A673 (cell line): ENCODE results near the gene HSPB2. TPM values are rescaled to one million over a fixed set of nuclear protein-coding genes. Genes with fewer than 3 reads are reported as not detected.

ENCODE experiments used
- BruUV-seq: library from RNA; stranded (reverse); fragments of 400-500 nt; replicated peaks from 2 replicates; lab custom pipeline; 2021; lab: Mats Ljungman, UMichigan
- CTCF ChIA-PET: fragments of 300-600 bp; sonication (Branson Sonifier 250); formaldehyde crosslinking; loops from one replicate; lab custom pipeline; 2022; ENCODE audit warnings: antibody characterized with exemption; lab: Charles Lee
- POLR2A ChIA-PET: fragments of 300-600 bp; sonication (Branson Sonifier 250); formaldehyde crosslinking; loops from one replicate; lab custom pipeline; 2022; ENCODE audit warnings: antibody characterized with exemption; ENCODE audit not compliant: low non-redundant PET; lab: Charles Lee
- DNase-seq: peaks from one replicate; pipeline ENCODE4 v3.0.0-alpha.2; 2015; ENCODE audit warnings: low spot score
- H3K27ac ChIP-seq: fragments of 200-600 bp; sonication (generic); 2 replicates; pipeline ENCODE4 v1.5.1; 2016; ENCODE audit warnings: mixed run types, low read depth, mild to moderate bottlenecking, mixed read lengths, antibody characterized with exemption, low read length; ENCODE audit not compliant: poor library complexity, severe bottlenecking
- H3K27me3 ChIP-seq: fragments of 200-600 bp; sonication (generic); replicated peaks from 2 replicates; pipeline ENCODE4 v1.6.1; 2017; ENCODE audit warnings: mixed run types, low read depth, mild to moderate bottlenecking, mixed read lengths, antibody characterized with exemption, low read length; ENCODE audit not compliant: insufficient read depth, poor library complexity
- H3K36me3 ChIP-seq: fragments of 200-600 bp; sonication (generic); 2 replicates; pipeline ENCODE4 v1.6.1; 2016; ENCODE audit warnings: mixed run types, mild to moderate bottlenecking, mixed read lengths, antibody characterized with exemption, low read length; ENCODE audit not compliant: insufficient read depth, poor library complexity, severe bottlenecking
- H3K4me1 ChIP-seq: fragments of 200-600 bp; sonication (generic); 2 replicates; pipeline ENCODE4 v1.6.1; 2017; ENCODE audit warnings: mixed run types, mild to moderate bottlenecking, mixed read lengths, antibody characterized with exemption, low read length; ENCODE audit not compliant: insufficient read depth, poor library complexity, severe bottlenecking
- H3K4me3 ChIP-seq: fragments of 200-600 bp; sonication (generic); 2 replicates; pipeline ENCODE4 v1.5.1; 2016; ENCODE audit warnings: low read depth, mixed run types, mild to moderate bottlenecking, mixed read lengths, low read length; ENCODE audit not compliant: poor library complexity, severe bottlenecking
- H3K9me3 ChIP-seq: fragments of 200-600 bp; sonication (generic); 2 replicates; pipeline ENCODE4 v1.6.1; 2016; ENCODE audit warnings: mixed run types, low read depth, mild to moderate bottlenecking, mixed read lengths, antibody characterized with exemption, low read length; ENCODE audit not compliant: poor library complexity, severe bottlenecking
- CTCF ChIP-seq: fragments of 300-800, 200-600 bp; sonication (generic); conservative IDR thresholded peaks from 2 replicates; pipeline ENCODE4 v1.5.1; 2017; ENCODE audit warnings: low read depth, mild to moderate bottlenecking, antibody characterized with exemption, low read length, moderate library complexity, mixed read lengths
- EZH2 ChIP-seq: fragments of 200-600 bp; sonication (generic); IDR thresholded peaks from 2 replicates; pipeline ENCODE4 v1.6.1; 2017; ENCODE audit warnings: borderline replicate concordance, low read depth, mild to moderate bottlenecking, mixed read lengths, antibody characterized with exemption, low read length; ENCODE audit not compliant: poor library complexity, severe bottlenecking
- intact Hi-C: fragments of 100-400 bp; cut with micrococcal nuclease; formaldehyde crosslinking; loops from one replicate; pipeline ENCODE4 v1.10.0; 2022; ENCODE audit not compliant: unreplicated experiment
- total RNA-seq: library from RNA; stranded (reverse); gene quantifications from 2 replicates; pipeline ENCODE4 v1.2.3, GENCODE V29; 2021

The HSPB2 gene
- total RNA-seq, 1 experiment from 2014 or later = not detected

- no peak for DNase-seq
- H3K27me3 ChIP-seq = no peaks in the 10 kb centered on the region
- BruUV-seq = no TSS peak
- no peak overlapping the region for H3K27ac ChIP-seq
- peaks cover 3% of the 10 kb centered on the region for H3K4me1 ChIP-seq
- H3K36me3 ChIP-seq = no peaks in the 10 kb centered on the region
- intact Hi-C loops = no loop called here
- no peak overlapping the region for H3K4me3 ChIP-seq
- ChIA-PET POLR2A (interaction anchor here (0.7 kb wide), 1 partner anchor 16 kb away, joined by 3 read pairs; no protein-coding TSS in a partner anchor), CTCF (no interaction called here)
- TF ChIP-seq EZH2 = no peak
- no peak for TF ChIP-seq CTCF
- no peaks in the 10 kb centered on the region for H3K9me3 ChIP-seq
These were observed 34.6 kb downstream of the HSPB2 start for GRCh38 chr11:111947143-111947542.

- no peaks in the 10 kb centered on the region for H3K9me3 ChIP-seq
- BruUV-seq = no TSS peak
- TF ChIP-seq CTCF = no peak
- no peak for TF ChIP-seq EZH2
- no peaks in the 10 kb centered on the region for H3K27me3 ChIP-seq
- intact Hi-C loops = no loop called here
- no peaks in the 10 kb centered on the region for H3K36me3 ChIP-seq
- ChIA-PET CTCF (no interaction called here), POLR2A (no interaction called here)
- no peak overlapping the region for H3K4me3 ChIP-seq
- no peak overlapping the region for H3K27ac ChIP-seq
- DNase-seq = no peak
- H3K4me1 ChIP-seq = peaks cover 3% of the 10 kb centered on the region
These were observed 37.2 kb downstream of the HSPB2 start for GRCh38 chr11:111949519-111950426.

- CTCF ChIA-PET = no interaction called here
- intact Hi-C loops = no loop called here
- no peaks in the 10 kb centered on the region for H3K9me3 ChIP-seq
- TF ChIP-seq CTCF (no peak), EZH2 (no peak)
- BruUV-seq = no TSS peak
- peaks cover 3% of the 10 kb centered on the region for H3K4me1 ChIP-seq
- no peak overlapping the region for H3K27ac ChIP-seq
- no peaks in the 10 kb centered on the region for H3K36me3 ChIP-seq
- H3K4me3 ChIP-seq = no peak overlapping the region
- no peak for DNase-seq
- no peaks in the 10 kb centered on the region for H3K27me3 ChIP-seq
- POLR2A ChIA-PET = no interaction called here
These were observed 39.0 kb downstream of the HSPB2 start for GRCh38 chr11:111951565-111951964.
